T-cell (primary cell): ENCODE data around the gene SLC25A29. TPM values are rescaled to one million over a fixed set of nuclear protein-coding genes. Genes with fewer than 3 reads are reported as not detected.
A peak's percentile ranks its signal among the peaks of the same experiment; 100 is the strongest.

Source experiments
- ATAC-seq, 4 experiments: fragments of 200-7000 bp in 3 of 4; fragments of 150-1000 bp in 1 of 4; cut with Tn5 transposase; replicated peaks in 1 of 4; 1 replicate in 3 of 4; 2 replicates in 1 of 4; pipeline ENCODE4 v1.10.0; 2021; ENCODE audit warnings: moderate library complexity in 3 of 4, mild to moderate bottlenecking in 2 of 4, moderate number of reproducible peaks in 1 of 4
- CTCF ChIA-PET, 2 donors: fragments of 300-600 bp; sonication (Branson Sonifier 250); formaldehyde crosslinking; loops; one replicate each; lab custom pipeline; 2022; ENCODE audit warnings: antibody characterized with exemption in 2 of 2; lab: Charles Lee
- POLR2A ChIA-PET, 2 donors: fragments of 300-600 bp; sonication (Branson Sonifier 250); formaldehyde crosslinking; loops; one replicate each; lab custom pipeline; 2022; ENCODE audit warnings: antibody characterized with exemption in 2 of 2; lab: Charles Lee
- DNase-seq, 35 experiments: peaks; one replicate each; pipeline versions ENCODE4 v3.0.0 to v3.0.0-alpha.2; 2013 to 2023
- H3K27ac ChIP-seq: one replicate; pipeline ENCODE4 v1.5.1; 2013; ENCODE audit warnings: low read length
- H3K27me3 ChIP-seq, 2 experiments: replicated peaks in 1 of 2; 1 replicate in 1 of 2; 2 replicates in 1 of 2; pipeline versions ENCODE4 v1.6.1 to v1.7.0; 2013; ENCODE audit warnings: low read length in 1 of 2, mixed read lengths in 1 of 2; ENCODE audit not compliant: control insufficient read depth in 2 of 2, insufficient read depth in 2 of 2; ENCODE audit errors: extremely low read depth in 1 of 2
- H3K36me3 ChIP-seq, 2 donors: 1 replicate in 1 of 2; 2 replicates in 1 of 2; pipeline versions ENCODE4 v1.6.1 to v1.7.0; 2013; ENCODE audit warnings: low read length in 1 of 2; ENCODE audit not compliant: control insufficient read depth in 2 of 2, insufficient read depth in 1 of 2; ENCODE audit errors: extremely low read depth in 1 of 2
- H3K4me1 ChIP-seq, 2 experiments: 1 replicate in 1 of 2; 2 replicates in 1 of 2; pipeline versions ENCODE4 v1.6.1 to v1.7.0; 2013; ENCODE audit warnings: low read length in 2 of 2, mixed read lengths in 1 of 2; ENCODE audit not compliant: insufficient read depth in 2 of 2, control insufficient read depth in 1 of 2; ENCODE audit errors: extremely low read depth in 1 of 2
- H3K4me3 ChIP-seq, 2 donors: 1 replicate in 1 of 2; 2 replicates in 1 of 2; pipeline versions ENCODE4 v1.5.1 to v1.7.0; 2013; ENCODE audit warnings: mild to moderate bottlenecking in 2 of 2, low read length in 1 of 2, moderate library complexity in 1 of 2; ENCODE audit not compliant: control insufficient read depth in 1 of 2; ENCODE audit errors: extremely low read depth in 1 of 2
- H3K9me3 ChIP-seq: 2 replicates; pipeline ENCODE4 v1.7.0; 2013
- H3K27ac Mint-ChIP-seq, 2 donors: one replicate each; pipeline ENCODE4 v1.8.0; 2020 to 2021; ENCODE audit warnings: mild to moderate bottlenecking in 2 of 2, mixed read lengths in 2 of 2
- H3K27me3 Mint-ChIP-seq, 2 donors: one replicate each; pipeline ENCODE4 v1.8.0; 2021 to 2022; ENCODE audit warnings: mixed read lengths in 2 of 2
- H3K36me3 Mint-ChIP-seq: one replicate; pipeline ENCODE4 v1.8.0; 2021; ENCODE audit warnings: mixed read lengths
- H3K4me1 Mint-ChIP-seq, 3 donors: one replicate each; pipeline ENCODE4 v1.8.0; 2020 to 2022; ENCODE audit warnings: mixed read lengths in 3 of 3, mild to moderate bottlenecking in 1 of 3
- H3K4me3 Mint-ChIP-seq, 3 donors: one replicate each; pipeline ENCODE4 v1.8.0; 2020 to 2022; ENCODE audit warnings: mild to moderate bottlenecking in 3 of 3, mixed read lengths in 3 of 3, moderate library complexity in 3 of 3
- H3K9me3 Mint-ChIP-seq, 3 donors: one replicate each; pipeline ENCODE4 v1.8.0; 2020 to 2022; ENCODE audit warnings: mixed read lengths in 3 of 3
- WGBS: methylation state at CpG from one replicate; pipeline ENCODE4 v1.1.5; 2013; ENCODE audit warnings: missing lambda C conversion rate; ENCODE audit not compliant: insufficient coverage; 5-methylcytosine and 5-hydroxymethylcytosine counted together
- total RNA-seq, 35 experiments: library from RNA in 6 of 35; stranded (reverse) in 6 of 35; fragments of 120-200 nt in 1 of 35; gene quantifications; one replicate each; pipeline versions ENCODE4 v1.2.1 to v1.2.4 and lab custom pipeline; 2013 to 2026

SLC25A29 gene
- total RNA-seq, 5 donors from 2014 or later (not counting 1 experiment from before 2014, with no cell fraction given): 4.7 to 74.1 (median 33.4) TPM

GRCh38 chr14:100307766-100308426, 1.7 kb upstream of the SLC25A29 start:
- POLR2A ChIA-PET: no interaction called here
- CTCF ChIA-PET: no interaction called here
- Mint-ChIP-seq H3K27ac (peak overlapping the region in 1 of 2 donors; percentile 72), H3K4me3 (peak overlapping the region; percentile 67 to 82 (median 79)), H3K4me1 (peaks cover 19 to 24% (median 23%) of the 10 kb centered on the region in 3 donors), H3K27me3 (peaks cover 0 to 7% of the 10 kb centered on the region in 2 donors), H3K36me3 (no peaks in the 10 kb centered on the region), H3K9me3 (no peaks in the 10 kb centered on the region)
- DNase-seq: no peak
- ATAC-seq: no peak
- H3K27me3 ChIP-seq: peaks cover 0 to 11% of the 10 kb centered on the region in 2 experiments
- WGBS: 87% methylated on average over 5 of the region's 5 CpGs
- H3K4me1 ChIP-seq: peaks cover 2 to 26% of the 10 kb centered on the region in 2 experiments
- no peak overlapping the region for H3K27ac ChIP-seq
- no peak overlapping the region for H3K4me3 ChIP-seq
- H3K36me3 ChIP-seq: no peaks in the 10 kb centered on the region
- H3K9me3 ChIP-seq: no peaks in the 10 kb centered on the region

- H3K27ac Mint-ChIP-seq: peak overlapping the region in 1 of 2 donors; percentile 82
- WGBS: 42% methylated on average over 40 of the region's 49 CpGs
- H3K4me3 ChIP-seq: peak overlapping the region; percentile 51 to 57
These were observed 938 bp upstream of the SLC25A29 start for GRCh38 chr14:100306998-100307765.

GRCh38 chr14:100305324-100306100, 732 bp downstream of the SLC25A29 start:
- peaks cover 0 to 7% of the 10 kb centered on the region in 2 donors for H3K27me3 Mint-ChIP-seq
- Histone ChIP-seq H3K36me3 (no peaks in the 10 kb centered on the region), H3K27ac (no peak overlapping the region), H3K9me3 (no peaks in the 10 kb centered on the region), H3K4me3 (peak overlapping the region; percentile 52 to 59), H3K27me3 (peaks cover 0 to 11% of the 10 kb centered on the region in 2 experiments), H3K4me1 (peaks cover 2 to 22% of the 10 kb centered on the region in 2 experiments)
- H3K27ac Mint-ChIP-seq: peak overlapping the region in 1 of 2 donors; percentile 90
- no peaks in the 10 kb centered on the region for H3K36me3 Mint-ChIP-seq
- no peaks in the 10 kb centered on the region for H3K9me3 Mint-ChIP-seq
- ATAC-seq: peak; percentile 19 to 61 (median 53)
- H3K4me1 Mint-ChIP-seq: peaks cover 16 to 27% (median 19%) of the 10 kb centered on the region in 3 donors
- peak overlapping the region; percentile 82 to 85 (median 83) for H3K4me3 Mint-ChIP-seq
- CTCF ChIA-PET: interaction anchor here in 1 of 2 donors (0.5 kb wide), 1 partner anchor 241 kb away, joined by 4 read pairs; no protein-coding TSS in a partner anchor
- peak in 17 of 35 experiments; percentile 20 to 68 (median 45) for DNase-seq
- POLR2A ChIA-PET: no interaction called here
- under 1% methylated on average over 55 of the region's 65 CpGs for WGBS

More at GRCh38 chr14:100306998-100307765, 938 bp upstream of the SLC25A29 start:
- Histone ChIP-seq H3K9me3 (no peaks in the 10 kb centered on the region), H3K36me3 (no peaks in the 10 kb centered on the region), H3K4me1 (peaks cover 2 to 22% of the 10 kb centered on the region in 2 experiments), H3K27me3 (peaks cover 0 to 11% of the 10 kb centered on the region in 2 experiments), H3K27ac (no peak overlapping the region)
- Mint-ChIP-seq H3K4me3 (peak overlapping the region; percentile 67 to 82 (median 79)), H3K4me1 (peaks cover 18 to 27% (median 19%) of the 10 kb centered on the region in 3 donors), H3K36me3 (no peaks in the 10 kb centered on the region), H3K27me3 (peaks cover 0 to 7% of the 10 kb centered on the region in 2 donors), H3K9me3 (no peaks in the 10 kb centered on the region)
- ChIA-PET POLR2A (interaction anchor here in 1 of 2 donors (0.6 kb wide), 1 partner anchor 35 kb away, joined by 5 read pairs; no protein-coding TSS in a partner anchor), CTCF (interaction anchor here in 1 of 2 donors (1.1 kb wide), 1 partner anchor 339 kb away, joined by 3 read pairs; no protein-coding TSS in a partner anchor)
- ATAC-seq (no peak), DNase-seq (no peak)

GRCh38 chr14:100304825-100305323, 1.4 kb downstream of the SLC25A29 start:
- 16% methylated on average over 5 of the region's 23 CpGs for WGBS
- DNase-seq: peak in 4 of 35 experiments; percentile 12 to 38 (median 20)
- H3K27ac Mint-ChIP-seq: peak overlapping the region in 1 of 2 donors; percentile 90
- no peak for ATAC-seq
- Histone ChIP-seq H3K4me3 (peak overlapping the region; percentile 52 to 59), H3K4me1 (peaks cover 2 to 22% of the 10 kb centered on the region in 2 experiments), H3K36me3 (no peaks in the 10 kb centered on the region), H3K27ac (no peak overlapping the region), H3K9me3 (no peaks in the 10 kb centered on the region), H3K27me3 (peaks cover 0 to 11% of the 10 kb centered on the region in 2 experiments)
- POLR2A ChIA-PET: no interaction called here
- no peaks in the 10 kb centered on the region for H3K36me3 Mint-ChIP-seq
- peak overlapping the region; percentile 82 to 85 (median 83) for H3K4me3 Mint-ChIP-seq
- H3K4me1 Mint-ChIP-seq: peaks cover 16 to 27% (median 19%) of the 10 kb centered on the region in 3 donors
- H3K9me3 Mint-ChIP-seq: no peaks in the 10 kb centered on the region
- H3K27me3 Mint-ChIP-seq: peaks cover 0 to 7% of the 10 kb centered on the region in 2 donors
- CTCF ChIA-PET: interaction anchor here in 1 of 2 donors (0.5 kb wide), 1 partner anchor 241 kb away, joined by 4 read pairs; no protein-coding TSS in a partner anchor

GRCh38 chr14:100303925-100304324, 2.3 kb downstream of the SLC25A29 start:
- CTCF ChIA-PET: no interaction called here

More at GRCh38 chr14:100303925-100304324, 2.3 kb downstream of the SLC25A29 start:
- peaks cover 16 to 27% (median 19%) of the 10 kb centered on the region in 3 donors for H3K4me1 Mint-ChIP-seq
- peaks cover 0 to 11% of the 10 kb centered on the region in 2 experiments for H3K27me3 ChIP-seq
- no peak overlapping the region for H3K27ac ChIP-seq
- no peaks in the 10 kb centered on the region for H3K9me3 Mint-ChIP-seq
- H3K4me3 Mint-ChIP-seq: peak overlapping the region in 1 of 3 donors; percentile 83
- WGBS: 100% methylated on average over 1 of the region's 4 CpGs
- DNase-seq (no peak), ATAC-seq (no peak)
- H3K36me3 ChIP-seq: peaks cover 0 to 1% of the 10 kb centered on the region in 2 donors
- no peaks in the 10 kb centered on the region for H3K9me3 ChIP-seq
- no peaks in the 10 kb centered on the region for H3K36me3 Mint-ChIP-seq
- H3K4me1 ChIP-seq: peaks cover 2 to 22% of the 10 kb centered on the region in 2 experiments
- peaks cover 0 to 7% of the 10 kb centered on the region in 2 donors for H3K27me3 Mint-ChIP-seq
- no peak overlapping the region for H3K27ac Mint-ChIP-seq
- no peak overlapping the region for H3K4me3 ChIP-seq
- POLR2A ChIA-PET: no interaction called here
